Endodermal cell (in vitro differentiated cells): ENCODE data around the gene SKOR1. TPM values are rescaled to one million over a fixed set of nuclear protein-coding genes. Genes with fewer than 3 reads are reported as not detected.

Experiments used
- DNase-seq: peaks from one replicate; pipeline ENCODE4 v3.0.0-alpha.2; 2017
- H3K27ac ChIP-seq: 2 replicates; pipeline ENCODE4 v1.5.1; 2013; ENCODE audit warnings: mild to moderate bottlenecking, low read depth, low read length, moderate library complexity
- H3K27me3 ChIP-seq: 2 replicates; pipeline ENCODE4 v1.6.1; 2013; ENCODE audit warnings: mild to moderate bottlenecking, low read length, moderate library complexity; ENCODE audit not compliant: insufficient read depth, control insufficient read depth, poor library complexity, severe bottlenecking
- H3K36me3 ChIP-seq: 2 replicates; pipeline ENCODE4 v1.7.0; 2013; ENCODE audit warnings: mild to moderate bottlenecking, low read length, moderate library complexity; ENCODE audit not compliant: control insufficient read depth, insufficient read depth
- H3K4me1 ChIP-seq: one replicate; pipeline ENCODE4 v1.7.0; 2013; ENCODE audit warnings: low read length; ENCODE audit not compliant: control insufficient read depth, insufficient read depth
- H3K4me3 ChIP-seq: 2 replicates; pipeline ENCODE4 v1.5.1; 2013; ENCODE audit warnings: mild to moderate bottlenecking, low read length, moderate library complexity
- H3K9ac ChIP-seq: 2 replicates; pipeline ENCODE4 v1.6.1; 2013; ENCODE audit warnings: mild to moderate bottlenecking, low read length, moderate library complexity; ENCODE audit not compliant: poor library complexity, severe bottlenecking; ENCODE audit errors: extremely low read depth
- H3K9me3 ChIP-seq: 2 replicates; pipeline ENCODE4 v1.6.1; 2013; ENCODE audit warnings: mild to moderate bottlenecking, low read length, moderate library complexity; ENCODE audit not compliant: control insufficient read depth
- H3K27ac Mint-ChIP-seq: 2 replicates; pipeline ENCODE4 v1.8.0; 2020; ENCODE audit warnings: mixed read lengths
- H3K27me3 Mint-ChIP-seq: 2 replicates; pipeline ENCODE4 v1.8.0; 2021; ENCODE audit warnings: mild to moderate bottlenecking, mixed read lengths; ENCODE audit not compliant: insufficient read depth
- H3K36me3 Mint-ChIP-seq: 2 replicates; pipeline ENCODE4 v1.8.0; 2020; ENCODE audit warnings: low read depth, mixed read lengths
- H3K4me1 Mint-ChIP-seq: 2 replicates; pipeline ENCODE4 v1.8.0; 2020; ENCODE audit warnings: mixed read lengths
- H3K4me3 Mint-ChIP-seq: 2 replicates; pipeline ENCODE4 v1.8.0; 2020; ENCODE audit warnings: mild to moderate bottlenecking, moderate library complexity, mixed read lengths
- H3K9me3 Mint-ChIP-seq: 2 replicates; pipeline ENCODE4 v1.8.0; 2020; ENCODE audit warnings: mild to moderate bottlenecking, mixed read lengths
- CTCF ChIP-seq: fragments of 200-600 bp; sonication (generic); conservative IDR thresholded peaks from 2 replicates; pipeline ENCODE4 v1.5.0; 2021; ENCODE audit warnings: antibody characterized with exemption, mild to moderate bottlenecking
- whole genome bisulfite sequencing, 2 experiments: methylation state at CpG; one replicate each; pipeline versions ENCODE4 v1.1.5 to v1.1.7; 2013; ENCODE audit warnings: missing lambda C conversion rate in 2 of 2, mixed read lengths in 1 of 2; ENCODE audit not compliant: insufficient coverage in 1 of 2, insufficient read length in 1 of 2; 5-methylcytosine and 5-hydroxymethylcytosine counted together
- total RNA-seq, 2 donors: library from RNA; stranded (reverse); fragmentation: NEBNext Ultra II Directional in 1 of 2; extraction: Animal tissue kit (Norgen Biotek cat#: 25700) in 1 of 2; gene quantifications; 2 replicates in 1 of 2; 3 replicates in 1 of 2; pipeline ENCODE4 v1.2.1, GENCODE V29; 2021

Gene SKOR1
- total RNA-seq, 2 donors from 2014 or later, result 0.37 to 0.51 TPM

- Mint-ChIP-seq H3K4me3 (no peak overlapping the region), H3K27ac (no peak overlapping the region), H3K36me3 (no peaks in the 10 kb centered on the region), H3K4me1 (peaks cover 13% of the 10 kb centered on the region), H3K9me3 (no peaks in the 10 kb centered on the region), H3K27me3 (peaks cover 64% of the 10 kb centered on the region)
- H3K4me1 ChIP-seq, result no peaks in the 10 kb centered on the region
- 86 to 90% methylated on average over 2 of the region's 2 CpGs for WGBS, 2 experiments
- H3K27me3 ChIP-seq, result peaks cover 68% of the 10 kb centered on the region
- H3K9ac ChIP-seq, result no peak overlapping the region
- no peak overlapping the region for H3K4me3 ChIP-seq
- DNase-seq, result no peak
- no peaks in the 10 kb centered on the region for H3K36me3 ChIP-seq
- no peak overlapping the region for H3K27ac ChIP-seq
- H3K9me3 ChIP-seq, result no peaks in the 10 kb centered on the region
- TF ChIP-seq CTCF, result no peak
Observed at GRCh38 chr15:67801142-67801541, 24.2 kb upstream of the SKOR1 start.

DNA sequence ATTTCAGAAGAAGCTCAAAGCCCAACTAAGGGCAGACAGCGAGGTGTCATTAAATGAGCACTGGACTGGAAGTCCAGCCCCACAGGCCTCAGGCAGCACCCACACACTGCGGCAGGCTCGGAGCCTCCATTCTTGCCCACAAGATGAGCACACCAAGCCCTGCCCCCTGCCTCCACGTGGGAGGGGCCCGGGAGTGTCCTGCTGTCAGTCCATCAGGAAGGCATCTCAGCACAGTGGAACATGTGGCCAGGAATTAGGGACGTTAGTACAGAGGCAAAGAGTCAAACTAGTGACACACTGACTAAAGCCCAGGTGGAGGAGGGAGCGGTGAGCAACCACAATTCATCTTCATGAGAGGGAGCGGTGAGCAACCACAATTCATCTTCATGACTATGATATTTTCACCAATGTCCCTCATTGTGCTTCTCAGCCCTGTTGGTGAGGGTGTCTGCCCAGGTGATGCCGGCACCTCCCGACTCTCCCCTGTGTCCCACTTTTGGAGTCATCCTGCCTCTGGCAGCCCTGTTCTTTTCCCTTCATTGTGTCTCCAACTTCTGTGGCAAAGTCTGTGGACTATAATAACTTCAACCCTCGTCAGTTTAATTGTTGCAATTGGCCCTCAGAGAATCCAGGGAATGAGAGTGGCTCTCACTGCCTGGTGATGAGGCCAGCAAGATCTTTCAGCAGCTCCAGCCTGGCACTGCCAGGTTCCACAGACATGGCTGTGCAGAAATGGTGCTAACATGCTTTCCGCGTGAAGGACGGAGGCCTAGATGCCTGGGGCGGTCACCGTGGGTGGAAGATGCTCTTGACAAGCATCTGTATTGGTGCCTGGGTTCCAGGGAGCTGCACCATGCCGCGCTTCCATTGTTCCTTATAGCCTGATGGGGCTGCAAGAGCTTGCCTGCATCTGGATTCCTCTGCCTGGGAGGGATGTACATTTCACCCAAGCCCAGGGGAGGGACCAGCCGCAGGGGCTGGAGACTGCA is 23.1 kb upstream of the SKOR1 start:
- Mint-ChIP-seq H3K9me3 (no peaks in the 10 kb centered on the region), H3K4me3 (no peak overlapping the region), H3K27ac (no peak overlapping the region), H3K27me3 (peaks cover 57% of the 10 kb centered on the region), H3K36me3 (no peaks in the 10 kb centered on the region), H3K4me1 (peaks cover 13% of the 10 kb centered on the region)
- peaks cover 62% of the 10 kb centered on the region for H3K27me3 ChIP-seq
- no peak for DNase-seq
- no peaks in the 10 kb centered on the region for H3K36me3 ChIP-seq
- 84 to 87% methylated on average over 16 to 19 of the region's 19 CpGs for WGBS, 2 experiments
- H3K4me1 ChIP-seq, result no peaks in the 10 kb centered on the region
- no peak overlapping the region for H3K9ac ChIP-seq
- no peaks in the 10 kb centered on the region for H3K9me3 ChIP-seq
- no peak overlapping the region for H3K4me3 ChIP-seq
- H3K27ac ChIP-seq, result no peak overlapping the region
- TF ChIP-seq CTCF, result no peak

- Mint-ChIP-seq H3K9me3 (no peaks in the 10 kb centered on the region), H3K4me1 (peaks cover 13% of the 10 kb centered on the region), H3K36me3 (peaks cover 5% of the 10 kb centered on the region), H3K27me3 (peaks cover 62% of the 10 kb centered on the region), H3K27ac (no peak overlapping the region), H3K4me3 (no peak overlapping the region)
- no peaks in the 10 kb centered on the region for H3K9me3 ChIP-seq
- WGBS, 2 experiments, result 91 to 95% methylated on average over 3 of the region's 3 CpGs
- no peaks in the 10 kb centered on the region for H3K36me3 ChIP-seq
- DNase-seq, result no peak
- peaks cover 54% of the 10 kb centered on the region for H3K27me3 ChIP-seq
- no peaks in the 10 kb centered on the region for H3K4me1 ChIP-seq
- no peak overlapping the region for H3K27ac ChIP-seq
- no peak overlapping the region for H3K4me3 ChIP-seq
- no peak overlapping the region for H3K9ac ChIP-seq
- no peak for TF ChIP-seq CTCF
Observed at GRCh38 chr15:67803299-67803698, 22.0 kb upstream of the SKOR1 start.
